Fibroblast of peridontal ligament (primary cell): Measurements from ENCODE around the gene CCR7.

Source experiments
- DNase-seq: peaks from one replicate; pipeline ENCODE4 v3.0.0-alpha.2; 2010; ENCODE audit errors: extremely low read depth

CCR7 gene

DNA sequence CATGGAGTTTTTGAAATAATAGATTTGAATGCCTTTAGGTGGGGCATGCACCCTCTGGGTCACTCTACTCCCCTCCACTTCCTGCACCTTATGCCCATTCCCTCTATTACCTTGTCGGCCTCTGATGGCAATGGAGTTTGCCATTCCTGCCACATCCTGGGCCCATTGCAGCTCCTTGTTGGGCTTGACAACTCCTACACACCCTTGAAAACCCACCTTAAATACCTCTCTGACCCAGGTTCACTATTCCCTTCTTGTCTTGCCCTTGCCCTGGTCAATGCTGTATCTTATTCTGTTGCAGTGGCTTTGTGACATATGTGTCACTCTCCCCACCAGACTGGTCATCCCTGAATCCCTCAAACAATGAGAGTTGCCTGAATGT is 2.4 kb downstream of the CCR7 start:
- no peak for DNase-seq

DNA sequence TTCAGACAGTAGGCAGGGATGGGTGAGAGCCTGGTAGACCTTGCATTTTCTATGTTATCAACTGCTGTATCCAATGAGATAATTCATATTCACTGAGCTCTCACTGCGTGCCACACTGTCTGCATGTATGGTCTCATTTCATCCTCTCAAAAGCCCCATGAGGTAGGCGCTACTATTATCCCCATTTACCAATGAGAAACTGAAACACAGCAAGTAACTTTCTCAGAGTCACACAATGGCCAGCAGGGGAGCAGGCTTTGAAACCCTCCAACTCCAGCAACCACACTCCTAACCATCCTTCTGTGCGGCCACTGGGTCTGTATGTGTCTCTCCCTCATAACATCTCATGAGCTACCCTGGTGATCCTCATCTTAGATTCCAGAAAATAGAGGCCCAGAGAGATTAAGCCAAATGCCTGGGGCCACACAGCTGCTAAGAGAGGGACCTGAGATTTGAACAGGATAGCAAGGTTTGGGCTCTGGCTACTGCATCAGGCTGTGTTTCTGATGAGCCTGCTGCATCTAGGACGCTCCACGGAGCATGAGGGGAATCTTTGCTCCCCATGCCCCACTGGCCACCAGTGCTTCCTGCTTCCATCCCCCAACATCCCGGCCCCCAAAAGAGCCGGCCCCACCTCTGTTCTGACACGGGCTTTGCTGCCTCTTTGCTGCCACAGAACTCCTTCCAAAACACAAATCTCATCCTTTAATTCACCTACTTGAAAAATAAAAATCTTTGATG is 3.2 kb downstream of the CCR7 start:
- no peak for DNase-seq

GRCh38 chr17:40561294-40561870 is 3.9 kb downstream of the CCR7 start:
- no peak for DNase-seq

- peak; percentile 90 for DNase-seq
Measured at GRCh38 chr17:40560592-40561293, 4.5 kb downstream of the CCR7 start.

GRCh38 chr17:40559954-40560591 is 5.2 kb downstream of the CCR7 start:
- peak; percentile 97 for DNase-seq

- no peak for DNase-seq
Measured at GRCh38 chr17:40559564-40559916, 5.7 kb downstream of the CCR7 start.

DNA sequence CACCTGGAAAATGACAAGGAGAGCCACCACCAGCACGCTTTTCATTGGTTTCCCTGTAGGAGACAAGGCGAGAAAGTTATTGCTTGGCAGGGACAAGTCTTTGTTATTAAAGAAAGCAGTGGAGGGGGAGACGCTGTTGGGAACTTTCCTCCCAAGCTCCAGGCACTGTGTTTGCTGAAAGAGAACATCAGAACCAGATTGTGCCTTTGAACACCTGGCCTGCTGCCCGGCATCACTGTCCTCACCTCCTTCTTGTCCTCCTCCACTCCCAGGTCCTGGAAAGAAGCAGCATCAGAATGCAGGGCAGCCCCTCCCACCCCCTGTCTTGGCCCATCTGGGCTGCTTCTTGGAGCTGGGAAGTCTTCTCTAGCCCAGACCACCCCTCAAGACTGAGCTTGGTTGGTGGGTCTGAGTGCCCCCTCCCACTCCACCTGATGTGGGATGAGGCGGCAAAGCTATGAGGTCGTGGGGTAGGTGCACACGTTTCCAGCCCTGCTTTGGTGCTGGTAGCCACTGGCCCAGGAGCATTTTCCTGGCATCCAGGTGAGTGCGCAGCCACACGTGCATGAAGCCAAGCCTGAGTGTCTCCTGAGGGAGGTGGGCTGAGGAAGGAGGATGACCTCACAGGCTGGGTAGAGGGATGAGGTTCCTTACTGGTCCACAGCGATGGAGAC is 6.2 kb downstream of the CCR7 start:
- DNase-seq, result no peak

DNA sequence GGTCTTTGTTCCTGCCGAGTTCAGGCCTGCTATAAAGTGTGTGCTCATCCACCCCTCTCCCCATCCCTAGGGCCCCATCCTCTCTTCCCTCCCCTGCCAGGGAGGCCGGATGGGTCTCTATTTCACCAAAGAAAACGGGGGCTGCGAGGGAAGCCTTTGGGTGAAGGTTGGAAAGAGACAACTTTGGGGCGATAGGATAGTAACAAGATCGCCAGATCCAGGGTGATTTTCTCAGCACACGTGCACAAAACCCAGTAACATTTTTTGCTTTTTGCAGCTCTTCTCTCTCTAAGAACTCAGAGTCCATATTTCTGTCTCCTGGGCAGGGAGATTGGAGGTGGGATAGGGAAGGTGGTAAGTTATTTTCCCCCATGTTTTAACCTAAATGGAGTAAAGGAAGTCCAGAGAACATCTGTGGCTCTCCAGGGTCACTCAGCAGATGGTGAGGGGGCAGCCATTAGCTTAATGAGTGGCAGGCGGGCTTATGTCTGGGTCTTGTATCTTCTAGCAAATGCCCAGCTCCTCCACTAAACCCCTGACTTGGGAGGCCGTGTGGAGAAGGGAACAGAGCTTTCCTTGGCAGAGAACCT is 6.9 kb downstream of the CCR7 start:
- no peak for DNase-seq

DNA sequence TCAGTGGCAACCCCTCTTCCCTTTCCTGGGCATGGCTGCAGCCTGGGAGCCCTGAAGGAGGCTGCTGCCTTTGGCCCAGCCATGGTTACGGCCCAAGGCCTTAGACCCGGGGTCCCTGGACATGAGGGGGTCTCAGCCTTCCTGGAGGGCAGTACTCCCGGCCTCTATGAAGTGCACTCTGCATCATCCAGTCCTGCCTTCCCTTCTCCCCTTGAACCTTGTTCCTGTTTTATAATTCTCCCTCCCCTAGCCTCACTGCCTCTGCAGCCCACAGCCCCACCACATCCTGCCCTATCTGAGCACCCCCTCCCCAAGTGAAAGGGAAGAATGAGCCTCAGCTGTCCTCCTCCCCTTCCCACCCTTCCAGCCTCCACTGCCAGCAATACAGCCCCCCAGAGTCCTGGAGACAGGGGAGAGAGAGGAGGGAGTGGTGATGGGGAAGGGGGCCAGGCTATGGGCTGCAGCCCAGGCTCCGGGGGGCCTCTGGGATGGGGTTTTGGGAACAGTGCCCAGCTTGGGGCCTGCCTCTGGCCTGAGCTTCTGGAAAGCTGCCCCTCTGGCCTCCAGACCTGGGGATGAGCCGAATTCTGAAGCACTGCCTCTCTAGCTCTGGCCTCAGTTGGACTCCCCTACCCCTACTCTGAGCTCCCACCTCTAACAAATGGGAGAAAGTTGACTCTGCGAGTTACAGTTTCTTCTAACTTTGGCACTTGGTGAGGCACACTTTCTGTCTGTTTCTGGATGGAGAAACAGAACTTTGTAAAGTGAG is 7.6 kb downstream of the CCR7 start:
- DNase-seq, result peak; percentile 33

- no peak for DNase-seq
Measured at GRCh38 chr17:40556884-40557414, 8.3 kb downstream of the CCR7 start.

DNA sequence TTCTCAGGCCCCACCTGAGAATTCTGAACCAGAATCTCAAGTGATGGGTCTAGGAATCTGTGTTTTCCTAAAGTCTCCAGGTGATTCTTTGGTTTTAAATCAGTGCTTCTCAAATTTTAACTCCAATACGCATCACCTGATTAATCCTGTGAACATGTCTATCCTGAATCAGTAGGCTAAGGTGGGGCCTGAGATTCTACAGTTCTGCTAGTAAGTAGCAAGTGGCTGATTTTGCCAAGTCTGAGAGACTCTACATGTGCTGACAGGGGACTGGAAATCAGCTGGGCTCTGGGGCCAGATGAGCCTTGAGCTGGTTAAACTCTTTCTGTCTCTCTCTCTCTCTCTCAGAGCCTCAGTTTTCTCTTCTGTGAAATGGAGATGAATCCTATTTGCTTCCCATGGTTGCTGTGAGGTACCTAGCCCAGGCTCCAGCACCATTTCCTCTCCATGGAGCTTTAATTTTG is 9.0 kb downstream of the CCR7 start:
- DNase-seq, result no peak

GRCh38 chr17:40555296-40556190 is 9.7 kb downstream of the CCR7 start:
- DNase-seq, result no peak

GRCh38 chr17:40554646-40555295 is 10.5 kb downstream of the CCR7 start:
- no peak for DNase-seq

GRCh38 chr17:40553694-40554534 is 11.4 kb downstream of the CCR7 start:
- DNase-seq, result peak; percentile 68

DNA sequence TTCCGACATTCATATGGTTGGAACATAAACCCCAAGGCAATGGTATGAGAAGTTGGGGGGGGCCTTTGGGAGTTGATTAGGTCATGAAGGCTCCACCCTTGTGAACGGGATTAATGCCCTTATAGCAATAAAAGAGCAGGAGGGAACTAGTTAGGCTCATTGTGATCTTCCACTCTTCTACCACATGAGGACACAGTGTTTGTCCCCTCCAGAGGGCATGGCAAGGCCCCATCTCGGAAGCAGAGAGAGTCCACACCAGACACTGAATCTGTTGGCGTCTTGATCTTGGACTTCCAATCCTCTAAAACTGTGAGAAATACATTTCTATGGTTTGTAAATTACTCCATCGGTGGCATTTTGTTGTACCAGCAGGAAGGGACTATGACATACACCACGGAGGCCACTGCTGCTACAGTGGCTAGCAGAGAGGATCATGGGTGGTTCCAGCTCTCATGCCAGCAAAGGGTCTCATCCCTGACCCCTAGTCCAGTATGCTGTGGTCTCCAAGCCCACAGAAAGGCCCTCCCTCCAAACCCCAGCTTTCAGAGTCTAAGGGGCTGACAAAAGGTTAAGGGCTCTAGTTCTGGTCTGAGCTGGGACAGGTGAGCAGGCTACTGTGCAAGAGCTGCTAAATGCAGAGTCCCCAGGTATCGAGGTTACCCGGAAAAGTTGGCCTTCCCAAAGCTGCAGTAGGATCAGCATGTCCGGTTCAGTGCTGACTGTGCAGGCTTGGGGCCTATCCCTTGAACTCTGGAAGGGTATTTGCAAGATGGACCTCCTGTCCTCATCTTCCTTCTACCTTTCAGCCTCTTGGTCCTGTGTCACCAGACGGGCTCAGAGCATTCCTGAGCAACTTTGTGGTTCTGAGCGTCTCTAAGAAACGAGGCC is 12.2 kb downstream of the CCR7 start:
- no peak for DNase-seq

DNA sequence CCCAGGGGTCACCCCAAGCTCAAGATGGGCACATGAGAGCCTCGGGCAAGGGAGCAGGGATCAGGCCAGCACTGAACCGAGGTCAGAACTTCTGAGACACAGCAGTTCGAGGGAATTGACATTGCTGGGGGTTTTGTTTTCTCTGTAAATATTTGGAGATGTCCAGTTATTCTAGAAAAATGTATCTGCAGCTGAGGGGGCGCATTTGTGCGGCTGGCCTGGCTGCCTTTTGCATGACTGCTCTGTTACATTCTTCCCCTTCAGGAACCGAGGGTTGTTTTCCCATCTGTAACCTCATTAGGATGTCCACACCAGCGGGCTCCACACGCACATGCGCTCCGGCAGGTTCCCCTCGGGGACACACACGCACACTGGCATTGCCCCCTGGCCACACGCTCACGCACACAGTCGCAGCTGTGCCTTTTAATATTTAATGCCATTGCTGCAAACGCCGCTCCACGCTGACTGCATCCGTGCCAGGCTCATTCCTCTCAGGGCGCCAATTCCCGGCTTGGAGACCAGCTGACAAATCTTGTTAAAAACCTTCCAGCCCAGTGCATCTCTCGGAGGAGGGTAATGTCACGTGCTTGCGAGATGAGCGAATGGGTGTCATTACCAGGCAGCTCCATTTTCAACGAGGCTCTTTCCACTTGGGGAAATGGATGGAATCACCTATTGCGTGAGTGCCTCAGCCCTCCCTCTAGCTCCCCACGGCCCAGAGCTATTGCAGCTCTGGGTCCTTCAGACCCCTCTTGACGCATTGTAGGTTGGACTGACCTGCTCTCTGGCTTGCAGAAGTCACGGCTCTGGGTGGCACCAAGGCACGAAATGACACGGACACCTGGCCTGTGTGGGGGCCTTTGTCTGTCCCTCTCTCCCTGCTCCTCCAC is 13.1 kb downstream of the CCR7 start:
- peak; percentile 98 for DNase-seq
